BJ (cell line): ENCODE data around the gene FOXS1. TPM values are rescaled to one million over a fixed set of nuclear protein-coding genes. Genes with fewer than 3 reads are reported as not detected.
"Not testable (repeated sequence)": the region's sequence is repeated elsewhere in the genome, so short reads cannot be mapped to it uniquely, and the experiment has no call there.

Experiments used
- CTCF ChIA-PET: fragments of 350-600 bp; formaldehyde crosslinking; extraction: SDS; loops from one replicate; lab custom pipeline; 2021; ENCODE audit warnings: antibody characterized with exemption, inconsistent platforms; lab: Yijun Ruan, JAX
- POLR2A ChIA-PET: fragments of 300-600 bp; sonication (Branson Sonifier 250); formaldehyde crosslinking; extraction: SDS; loops from one replicate; lab custom pipeline; 2021; ENCODE audit warnings: antibody characterized with exemption; lab: Charles Lee
- DNase-seq: peaks from one replicate; pipeline ENCODE4 v3.0.0-alpha.2; 2011; ENCODE audit warnings: low read depth
- H3K27me3 ChIP-seq: 2 replicates; pipeline ENCODE4 v1.6.0; 2011; ENCODE audit warnings: low read length; ENCODE audit not compliant: control insufficient read depth, insufficient read depth
- H3K36me3 ChIP-seq: 2 replicates; pipeline ENCODE4 v1.5.1; 2011; ENCODE audit warnings: low read length; ENCODE audit not compliant: control insufficient read depth, insufficient read depth
- H3K4me3 ChIP-seq: 2 replicates; pipeline ENCODE4 v1.5.1; 2011; ENCODE audit warnings: low read depth, mild to moderate bottlenecking, control low read depth, low read length
- CTCF ChIP-seq: IDR thresholded peaks from 2 replicates; pipeline ENCODE4 v1.5.1; 2011; ENCODE audit warnings: low read depth, mild to moderate bottlenecking, control low read depth, inconsistent platforms, low read length, moderate library complexity; ENCODE audit not compliant: insufficient read depth
- polyA plus RNA-seq: library from polyadenylated mRNA; depleted of rRNA; stranded (reverse); fragments of >200 nt; gene quantifications from 2 replicates; pipeline ENCODE4 v1.2.3, GENCODE V29; 2011

Gene FOXS1
- polyA plus RNA-seq, 1 experiment, result 0.05 TPM

- no peaks in the 10 kb centered on the region for H3K36me3 ChIP-seq
- CTCF ChIA-PET, result interaction anchor here (0.5 to 10.6 kb wide), 9 partner anchors 10 to 199 kb away, joined by 3 to 105 read pairs (median 4); partner anchors contain the start of gene MYLK2
- 0 out of 2 replicates have a peak, but pooled peaks cover 2% of the 10 kb centered on the region for H3K27me3 ChIP-seq
- POLR2A ChIA-PET, result no interaction called here
- peak; percentile 81 for TF ChIP-seq CTCF
- H3K4me3 ChIP-seq, result no peak overlapping the region
- DNase-seq, result no peak
Measured at GRCh38 chr20:31833130-31833930, 12.1 kb downstream of the FOXS1 start.

- Histone ChIP-seq H3K4me3 (no peak overlapping the region), H3K27me3 (0 out of 2 replicates have a peak, but pooled peaks cover 2% of the 10 kb centered on the region), H3K36me3 (no peaks in the 10 kb centered on the region)
- CTCF ChIA-PET, result interaction anchor here (10.6 kb wide), 1 partner anchor 9 kb away, joined by 105 read pairs; the partner anchor contains the start of gene MYLK2
- no peak for DNase-seq
- no peak for TF ChIP-seq CTCF
- POLR2A ChIA-PET, result no interaction called here
Measured at GRCh38 chr20:31831771-31832306, 13.6 kb downstream of the FOXS1 start.

- no peak for DNase-seq
- H3K36me3 ChIP-seq, result no peaks in the 10 kb centered on the region
- TF ChIP-seq CTCF, result no peak
- no peak overlapping the region for H3K4me3 ChIP-seq
- H3K27me3 ChIP-seq, result 0 out of 2 replicates have a peak, but pooled peaks cover 2% of the 10 kb centered on the region
- POLR2A ChIA-PET, result no interaction called here
- CTCF ChIA-PET, result interaction anchor here (0.7 kb wide), 1 partner anchor 320 kb away, joined by 3 read pairs; no protein-coding TSS in a partner anchor
Measured at GRCh38 chr20:31831211-31831610, 14.2 kb downstream of the FOXS1 start.

DNA sequence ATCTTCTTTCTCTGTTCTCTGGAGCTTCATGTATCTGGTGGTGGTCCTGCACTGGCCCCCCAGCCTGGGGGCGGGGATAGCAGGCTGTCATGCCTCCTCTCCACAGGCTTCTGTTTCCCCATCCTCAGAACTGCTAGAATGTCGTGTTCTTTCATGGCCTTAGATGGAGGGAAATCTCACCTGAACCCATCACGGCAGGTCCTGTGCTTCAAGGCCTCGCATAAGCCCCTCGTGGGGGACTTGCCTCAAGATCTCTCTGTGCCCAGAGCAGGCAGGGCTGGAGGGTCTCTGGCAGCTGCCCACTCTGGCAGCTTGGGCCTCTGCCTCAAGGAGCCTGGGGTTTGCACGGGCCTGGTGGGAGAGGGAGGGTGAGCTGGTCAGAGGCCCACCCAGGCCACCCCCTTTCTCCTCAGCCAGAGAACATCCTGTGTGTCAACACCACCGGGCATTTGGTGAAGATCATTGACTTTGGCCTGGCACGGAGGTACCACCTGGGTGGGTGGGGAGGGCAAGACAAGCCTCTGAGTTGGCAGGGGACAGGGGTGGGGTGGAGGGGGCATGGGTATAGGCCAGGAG lies 14.9 kb downstream of the FOXS1 start:
- Histone ChIP-seq H3K4me3 (no peak overlapping the region), H3K36me3 (no peaks in the 10 kb centered on the region), H3K27me3 (0 out of 2 replicates have a peak, but pooled peaks cover 2% of the 10 kb centered on the region)
- DNase-seq, result no peak
- ChIA-PET CTCF (interaction anchor here (0.7 to 1.5 kb wide), 2 partner anchors 15 to 319 kb away, joined by 3 read pairs; partner anchors contain the start of gene FOXS1), POLR2A (no interaction called here)
- no peak for TF ChIP-seq CTCF

DNA sequence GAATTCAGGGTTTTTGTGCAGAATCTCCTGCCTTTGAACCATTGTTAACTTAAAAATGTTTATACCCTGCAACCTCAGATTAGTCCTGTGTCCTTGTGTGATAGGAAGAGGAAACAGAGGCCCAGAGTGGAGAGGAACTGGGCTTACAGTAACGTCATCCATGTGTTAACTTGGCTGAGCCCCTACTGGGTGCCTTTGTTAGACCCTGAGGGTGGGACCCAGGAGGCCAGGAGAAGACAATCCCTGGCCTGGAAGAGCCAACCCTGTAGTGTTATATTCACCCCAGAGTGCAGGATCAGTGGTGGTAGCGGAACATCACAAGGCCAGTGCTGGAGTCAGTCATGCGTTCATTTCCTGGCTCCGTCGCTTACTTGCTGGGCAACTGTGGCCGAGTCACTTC lies 15.7 kb downstream of the FOXS1 start:
- Histone ChIP-seq H3K4me3 (no peak overlapping the region), H3K36me3 (no peaks in the 10 kb centered on the region), H3K27me3 (no peaks in the 10 kb centered on the region)
- ChIA-PET CTCF (interaction anchor here (0.5 to 1.5 kb wide), 5 partner anchors 12 to 263 kb away, joined by 3 to 4 read pairs (median 3); partner anchors contain the start of gene FOXS1), POLR2A (no interaction called here)
- TF ChIP-seq CTCF, result no peak
- no peak for DNase-seq

DNA sequence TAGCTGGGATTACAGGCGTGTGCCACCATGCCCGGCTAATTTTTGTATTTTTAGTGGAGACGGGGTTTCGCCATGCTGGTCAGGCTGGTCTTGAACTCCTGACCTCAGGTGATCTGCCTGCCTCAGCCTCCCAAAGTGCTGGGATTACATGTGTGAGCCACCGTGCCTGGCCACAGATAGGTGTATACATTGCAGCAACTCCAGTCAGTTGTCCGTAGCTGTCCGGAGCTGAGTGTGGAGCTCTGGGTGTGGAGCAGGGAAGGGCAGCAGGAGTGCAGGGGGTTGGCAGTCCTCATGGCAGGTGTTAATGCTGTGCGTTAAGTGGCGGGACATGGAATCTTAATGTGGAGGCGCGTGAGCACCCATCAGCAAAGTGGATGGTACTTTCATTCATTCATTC lies 17.4 kb downstream of the FOXS1 start:
- DNase-seq, H3K27me3 ChIP-seq, H3K36me3 ChIP-seq, H3K4me3 ChIP-seq: not testable (repeated sequence)
- POLR2A ChIA-PET, result interaction anchor here (0.6 kb wide), 1 partner anchor 109 kb away, joined by 3 read pairs; no protein-coding TSS in a partner anchor
- CTCF ChIA-PET, result interaction anchor here (0.5 to 1.2 kb wide), 3 partner anchors 24 to 274 kb away, joined by 3 to 6 read pairs (median 3); no protein-coding TSS in a partner anchor
